GM19467 (cell line): Measurements from ENCODE around the gene PPP1R1C.
"Not testable (repeated sequence)": the region's sequence is repeated elsewhere in the genome, so short reads cannot be mapped to it uniquely, and the experiment has no call there.

Experiments
- ATAC-seq: cut with Tn5 transposase; IDR thresholded peaks from one replicate; pipeline ENCODE4 v1.9.1; 2021; ENCODE audit warnings: mild to moderate bottlenecking, moderate library complexity; ENCODE audit not compliant: unreplicated experiment

The PPP1R1C gene, protein sequence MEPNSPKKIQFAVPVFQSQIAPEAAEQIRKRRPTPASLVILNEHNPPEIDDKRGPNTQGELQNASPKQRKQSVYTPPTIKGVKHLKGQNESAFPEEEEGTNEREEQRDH

GRCh38 chr2:181985632-181986205 lies at the start of gene PPP1R1C:
Gene PPP1R1C (plus strand): TSS chr2:181985853. CDS start chr2:181986111, 258 bp downstream.
- no peak for ATAC-seq

- no peak for ATAC-seq
Observed at GRCh38 chr2:181937473-181937872, 48.2 kb upstream of the PPP1R1C start.

- no peak for ATAC-seq
Observed at GRCh38 chr2:181943411-181944124, 42.1 kb upstream of the PPP1R1C start.

DNA sequence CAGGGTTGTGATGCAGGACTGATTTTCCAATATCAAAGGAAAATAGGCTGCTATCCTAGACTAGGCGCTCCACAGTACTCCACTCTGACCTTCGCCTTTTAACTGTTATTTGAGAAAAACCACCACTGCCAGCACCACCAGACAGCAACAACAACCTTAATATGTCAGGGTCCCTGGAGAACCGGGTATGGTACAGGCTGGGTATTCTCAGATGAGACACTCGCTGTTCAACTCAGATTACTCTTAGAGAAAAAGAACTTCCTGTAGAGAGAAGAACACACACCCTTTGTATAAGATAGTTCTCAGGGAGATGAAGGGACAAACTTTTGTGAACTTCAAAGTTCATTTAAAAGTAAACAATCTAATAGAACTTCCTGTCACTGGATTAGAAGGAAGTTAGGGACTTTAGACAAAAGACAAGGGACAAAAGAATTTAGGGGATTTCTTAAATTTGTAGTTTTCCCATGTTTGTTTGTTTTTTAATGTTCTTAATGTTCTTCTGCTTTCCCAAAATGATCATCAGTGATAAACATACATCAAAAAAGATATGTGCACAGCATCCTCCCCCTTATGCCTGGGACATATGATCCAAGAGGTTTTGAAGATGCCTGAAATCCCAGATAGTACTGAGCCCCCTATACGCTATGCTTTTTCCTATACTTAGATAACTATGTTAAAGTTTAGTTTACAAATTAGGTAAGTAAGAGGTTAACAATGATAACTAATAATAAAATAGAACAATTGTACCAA lies 41.3 kb upstream of the PPP1R1C start:
- no peak for ATAC-seq

DNA sequence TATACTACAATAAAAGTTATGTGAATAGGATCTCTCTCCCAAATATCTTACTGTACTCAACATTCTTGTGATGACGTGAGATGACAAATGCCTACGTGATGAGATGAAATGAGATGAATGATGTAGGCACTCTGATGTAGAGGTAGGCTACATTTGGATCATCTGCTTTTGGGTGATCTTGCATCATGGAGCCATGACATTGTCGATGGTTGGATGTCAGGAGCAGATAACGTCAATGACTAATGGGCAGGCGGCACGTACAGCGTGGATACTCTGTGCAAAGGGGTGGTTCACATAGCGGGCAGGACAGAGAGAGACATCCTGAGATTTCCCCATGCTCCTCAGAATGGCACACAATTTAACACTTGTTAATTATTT lies 40.8 kb upstream of the PPP1R1C start:
- no peak for ATAC-seq

GRCh38 chr2:181946444-181947127 lies 39.1 kb upstream of the PPP1R1C start:
- no peak for ATAC-seq

DNA sequence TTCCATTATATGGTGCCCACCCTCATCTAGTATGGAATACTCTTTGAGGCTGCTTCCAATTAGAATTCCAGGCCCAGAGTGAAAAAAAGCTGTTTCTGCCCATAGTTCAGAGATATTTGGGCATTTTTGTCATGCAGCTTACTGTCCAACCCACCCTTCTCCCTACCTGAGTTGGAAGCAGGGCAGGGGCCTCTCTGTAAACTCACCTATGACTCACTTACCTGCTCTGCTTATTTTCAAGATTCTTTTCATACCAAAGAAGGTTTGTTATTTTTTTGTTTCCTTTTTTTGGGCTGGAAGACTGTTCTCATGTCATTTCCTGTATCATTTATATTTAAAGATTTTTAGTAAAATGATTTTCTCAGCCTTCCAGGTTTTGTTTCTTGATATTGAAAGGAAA lies 38.4 kb upstream of the PPP1R1C start:
- no peak for ATAC-seq

DNA sequence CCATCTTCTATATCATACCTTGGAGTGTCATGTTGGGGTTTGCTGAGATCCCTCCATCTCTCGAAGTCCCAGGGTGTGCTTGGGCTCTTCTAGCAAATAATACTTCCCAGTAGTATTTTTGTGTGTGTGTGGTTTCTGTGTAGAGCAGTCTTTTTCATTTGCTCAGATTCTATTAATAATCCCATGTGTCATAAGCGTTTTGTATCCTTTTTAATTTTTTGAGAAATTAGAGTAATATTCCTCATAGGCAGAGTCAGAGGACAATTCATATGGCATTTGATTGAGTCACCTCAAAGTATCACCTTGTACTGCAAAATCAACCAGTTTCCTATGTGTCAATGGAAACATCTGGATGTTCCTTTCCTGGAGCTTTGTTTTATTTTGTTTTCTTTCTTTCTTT lies 37.4 kb upstream of the PPP1R1C start:
- no peak for ATAC-seq

DNA sequence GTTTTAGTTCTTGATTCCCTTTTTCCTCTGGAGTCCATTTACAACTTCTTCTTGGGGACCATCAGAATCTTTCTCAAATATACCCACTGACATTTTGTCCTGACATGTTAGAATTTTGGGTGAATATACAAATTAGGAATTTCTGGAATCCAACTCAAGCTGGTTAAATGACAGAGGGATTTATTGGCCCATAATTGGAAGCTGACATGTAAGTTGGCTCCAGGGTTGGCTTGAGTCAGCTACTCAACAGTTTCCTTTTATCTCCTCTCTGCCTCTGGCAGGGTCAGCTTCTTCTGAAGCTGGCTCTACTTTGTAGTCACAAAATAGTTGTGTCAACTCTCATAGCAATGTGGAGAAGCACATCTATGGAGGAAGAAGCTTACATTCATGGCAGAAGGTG lies 36.6 kb upstream of the PPP1R1C start:
- no peak for ATAC-seq

DNA sequence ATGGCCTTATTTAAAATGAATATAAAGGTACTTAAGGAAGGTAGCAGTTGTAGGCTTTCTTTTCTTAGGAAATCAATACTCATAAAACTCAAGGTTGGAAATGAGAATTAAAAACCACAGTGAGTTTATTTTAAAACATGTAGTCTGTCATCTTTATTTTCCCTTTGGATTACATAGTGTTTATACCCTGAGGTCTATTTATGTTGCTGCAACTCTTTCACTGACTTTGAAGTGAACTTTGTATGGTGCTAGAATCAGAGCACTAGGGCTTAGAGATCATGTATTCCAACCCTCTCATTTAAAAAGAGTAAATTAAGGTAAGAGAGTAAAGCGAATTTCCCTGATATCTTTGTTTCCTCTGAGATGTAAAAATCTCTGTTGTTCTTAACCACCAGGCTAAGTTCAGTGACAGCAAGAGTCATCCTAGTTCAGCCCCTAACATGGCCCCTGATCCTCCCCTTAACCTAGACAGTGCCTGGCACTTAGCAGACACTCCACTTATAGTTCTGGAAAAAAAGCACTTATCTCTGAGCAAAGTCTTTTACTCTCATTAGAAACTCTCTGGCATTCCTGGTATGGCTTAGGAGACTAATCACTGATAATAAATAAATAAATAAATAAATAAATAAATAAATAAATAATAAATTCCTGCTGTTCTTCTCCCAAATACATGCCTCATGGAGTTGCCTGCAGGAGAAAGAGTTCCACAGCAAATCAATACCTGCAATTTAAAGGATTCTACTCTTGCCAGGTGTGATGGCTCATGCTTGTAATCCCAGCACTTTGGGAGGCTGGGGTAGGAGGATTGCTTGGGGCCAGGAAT lies 33.0 kb upstream of the PPP1R1C start:
- ATAC-seq = no peak

DNA sequence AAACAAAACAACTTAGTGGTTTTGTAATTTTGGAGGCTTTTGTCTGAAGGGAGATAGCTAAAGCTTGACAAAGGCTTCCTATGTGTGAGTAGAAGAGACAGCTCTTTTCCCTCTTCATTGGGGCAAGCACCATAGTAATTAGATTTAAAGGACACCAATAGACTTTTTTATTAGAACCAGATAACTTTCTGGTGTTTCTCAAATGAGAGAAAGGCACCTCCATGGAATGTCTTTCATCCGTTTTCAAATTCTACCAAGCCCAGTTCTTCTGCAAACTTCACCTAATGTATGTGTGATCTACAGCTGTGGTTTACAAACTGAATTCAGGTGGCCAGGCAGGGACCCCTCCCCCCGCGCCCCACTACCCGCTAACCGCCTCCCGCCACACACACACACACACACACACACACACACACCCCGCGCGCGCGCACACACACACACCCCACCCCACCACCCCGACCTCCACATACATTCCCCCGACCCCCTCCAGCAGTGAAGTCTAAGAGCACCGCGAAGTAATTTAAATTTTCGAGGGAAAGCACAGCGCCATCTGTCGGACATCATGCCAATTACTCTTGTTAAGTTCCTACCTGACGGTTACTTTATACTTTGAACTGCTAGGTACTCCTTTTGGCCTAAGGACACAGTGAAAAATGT lies 31.6 kb upstream of the PPP1R1C start:
- no peak for ATAC-seq

- ATAC-seq = no peak
Observed at GRCh38 chr2:181954538-181954883, 31.1 kb upstream of the PPP1R1C start.

DNA sequence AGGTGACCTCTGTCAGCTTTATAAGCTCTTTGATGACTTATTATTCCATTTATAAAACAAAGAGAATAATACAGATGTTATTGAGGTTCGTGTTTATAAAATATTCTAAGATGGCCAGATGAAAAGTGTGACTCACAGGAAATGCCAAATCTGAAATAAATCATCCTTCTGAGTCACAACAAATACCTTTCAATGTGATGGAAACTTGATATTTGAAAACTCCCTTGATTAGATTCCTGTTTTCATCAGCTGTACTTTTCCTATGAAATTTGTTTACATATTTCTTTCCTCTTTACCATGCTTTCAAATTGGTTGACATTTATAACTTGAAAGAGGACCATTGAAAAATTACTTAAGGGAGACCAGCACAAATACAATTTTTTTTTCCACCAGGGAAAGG lies 30.6 kb upstream of the PPP1R1C start:
- ATAC-seq = no peak

DNA sequence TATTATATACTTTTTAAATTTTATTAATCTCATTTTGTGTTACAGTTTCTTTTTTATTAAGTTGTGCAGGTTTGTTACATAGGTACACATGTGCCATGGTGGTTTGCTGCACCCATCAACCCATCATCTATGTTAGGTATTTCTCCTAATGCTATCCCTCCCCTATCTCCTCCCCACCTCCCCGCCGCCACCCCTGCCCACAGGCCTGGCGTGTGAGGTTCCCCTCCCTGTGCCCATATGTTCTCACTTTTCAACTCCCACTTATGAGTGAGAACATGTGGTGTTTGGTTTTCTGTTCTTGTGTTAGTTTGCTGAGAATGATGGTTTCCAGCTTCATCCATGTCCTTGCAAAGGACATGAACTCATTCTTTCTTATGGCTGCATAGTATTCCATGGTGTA lies 29.8 kb upstream of the PPP1R1C start:
- not testable (repeated sequence) for ATAC-seq

- ATAC-seq = no peak
Observed at GRCh38 chr2:181957668-181958067, 28.0 kb upstream of the PPP1R1C start.

- no peak for ATAC-seq
Observed at GRCh38 chr2:181958726-181959125, 26.9 kb upstream of the PPP1R1C start.

DNA sequence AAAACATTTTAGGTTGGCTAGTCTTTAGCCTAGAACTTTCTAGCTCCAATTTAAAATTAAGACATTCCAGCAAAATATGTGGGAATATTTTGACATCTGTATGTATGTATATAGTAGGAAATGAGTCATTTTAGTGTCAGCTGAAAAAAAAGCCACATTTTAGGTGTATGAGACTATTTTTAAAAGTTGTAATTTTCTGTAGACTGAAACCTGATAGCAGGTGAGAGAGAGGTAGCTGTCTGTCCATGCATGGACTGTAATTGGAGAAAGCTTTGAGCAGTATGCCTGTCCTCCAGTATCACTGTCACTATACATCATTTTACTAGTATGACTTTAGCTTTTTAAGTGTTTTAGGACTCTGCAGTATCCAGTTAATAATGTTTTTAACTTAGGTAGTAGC lies 26.1 kb upstream of the PPP1R1C start:
- ATAC-seq = no peak

DNA sequence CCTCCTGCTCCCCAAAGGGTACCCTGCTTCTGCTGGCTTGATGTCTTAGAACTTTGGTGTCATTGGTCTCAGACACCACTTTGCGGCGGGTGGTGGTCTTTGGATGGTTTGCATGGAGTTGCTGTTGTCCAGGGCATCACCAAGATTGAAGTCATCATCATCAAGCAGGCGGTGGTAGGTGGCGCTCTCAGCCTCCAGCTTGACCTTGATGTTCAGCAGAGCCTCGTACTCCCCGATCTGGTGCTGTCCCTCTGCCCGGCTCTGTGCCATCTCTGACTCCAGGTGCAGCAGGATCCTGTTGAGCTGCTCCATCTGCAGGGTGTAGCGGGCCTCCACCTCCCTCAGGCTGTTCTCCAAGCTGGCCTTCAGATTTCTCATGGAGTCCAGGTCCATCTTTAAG lies 24.5 kb upstream of the PPP1R1C start:
- ATAC-seq = not testable (repeated sequence)

DNA sequence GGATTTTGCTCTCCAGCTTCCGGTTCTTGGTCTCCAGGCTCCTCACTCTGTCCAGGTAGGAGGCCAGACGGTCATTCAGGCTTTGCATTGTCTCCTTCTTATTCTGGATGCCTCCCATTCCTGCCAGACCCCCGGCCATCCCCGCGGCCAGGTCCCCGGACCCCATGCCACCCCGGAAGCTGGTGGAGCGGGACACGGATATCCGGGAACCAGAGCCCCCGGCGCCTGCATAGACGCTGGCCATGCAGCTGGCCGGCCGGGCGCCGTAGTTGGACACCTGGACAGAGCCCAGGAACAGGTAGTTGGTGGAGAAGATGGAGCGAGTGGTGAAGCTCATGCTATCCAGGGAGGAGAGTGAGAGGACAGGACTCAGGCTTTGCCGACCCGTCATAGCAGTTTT lies 23.5 kb upstream of the PPP1R1C start:
- ATAC-seq = no peak

- ATAC-seq = no peak
Observed at GRCh38 chr2:181970160-181970794, 15.4 kb upstream of the PPP1R1C start.
